Measurements from ENCODE around the gene UBE2E1. TPM values are rescaled to one million over a fixed set of nuclear protein-coding genes. Genes with fewer than 3 reads are reported as not detected.

UBE2E1 gene
- total and polyA plus RNA-seq, 9 donors = 60.3 to 95.4 (median 86.9) TPM

DNA sequence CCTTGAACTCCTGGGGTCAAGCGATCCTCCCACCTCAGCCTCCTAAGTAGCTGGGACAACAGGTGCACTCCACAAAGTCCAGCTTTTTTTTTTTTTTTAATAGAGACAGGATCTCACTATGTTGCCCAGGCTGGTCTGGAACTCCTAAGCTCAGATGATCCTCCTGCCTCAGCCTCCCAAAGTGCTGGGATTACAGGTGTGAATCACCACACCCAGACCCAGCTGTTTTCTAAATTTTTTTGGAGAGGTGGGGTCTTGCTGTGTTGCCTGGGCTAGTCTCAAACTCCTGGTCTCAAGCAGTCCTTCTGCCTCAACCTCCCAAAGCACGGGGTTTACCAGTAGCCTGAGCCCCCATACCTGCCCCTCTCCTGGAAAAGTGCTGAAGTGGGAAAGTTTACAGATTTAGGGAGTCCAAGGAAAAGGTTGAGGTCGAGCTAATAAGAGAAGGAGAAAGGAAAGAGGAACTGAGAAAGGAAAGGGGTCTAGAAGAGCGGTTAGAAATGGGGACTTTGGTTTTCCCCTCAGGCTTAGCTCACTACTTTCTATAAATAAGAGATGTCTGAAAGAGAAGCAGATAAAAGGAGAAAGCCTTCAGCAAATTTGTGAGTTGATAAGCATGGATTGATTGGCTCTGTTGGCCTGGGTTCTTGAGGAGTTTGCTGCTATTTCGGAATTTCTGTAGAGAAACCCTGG lies 23.6 kb downstream of the UBE2E1 start:
- Histone ChIP-seq H3K4me1 (ENCODE audit: control insufficient read depth, insufficient read depth, low read length) (no peaks in the 10 kb centered on the region), H3K27me3 (ENCODE audit: control insufficient read depth, insufficient read depth, low read length) (no peaks in the 10 kb centered on the region), H3K27ac (ENCODE audit: low read length) (no peak overlapping the region), H3K9me3 (replicated peaks; ENCODE audit: control insufficient read depth, low read depth, low read length) (no peaks in the 10 kb centered on the region), H3K4me3 (ENCODE audit: low read length) (no peak overlapping the region), H3K36me3 (ENCODE audit: control insufficient read depth, insufficient read depth, low read length) (no peaks in the 10 kb centered on the region)
- no peak for DNase-seq
- WGBS (ENCODE audit: insufficient coverage) = 100% methylated on average over 1 of the region's 5 CpGs

DNA sequence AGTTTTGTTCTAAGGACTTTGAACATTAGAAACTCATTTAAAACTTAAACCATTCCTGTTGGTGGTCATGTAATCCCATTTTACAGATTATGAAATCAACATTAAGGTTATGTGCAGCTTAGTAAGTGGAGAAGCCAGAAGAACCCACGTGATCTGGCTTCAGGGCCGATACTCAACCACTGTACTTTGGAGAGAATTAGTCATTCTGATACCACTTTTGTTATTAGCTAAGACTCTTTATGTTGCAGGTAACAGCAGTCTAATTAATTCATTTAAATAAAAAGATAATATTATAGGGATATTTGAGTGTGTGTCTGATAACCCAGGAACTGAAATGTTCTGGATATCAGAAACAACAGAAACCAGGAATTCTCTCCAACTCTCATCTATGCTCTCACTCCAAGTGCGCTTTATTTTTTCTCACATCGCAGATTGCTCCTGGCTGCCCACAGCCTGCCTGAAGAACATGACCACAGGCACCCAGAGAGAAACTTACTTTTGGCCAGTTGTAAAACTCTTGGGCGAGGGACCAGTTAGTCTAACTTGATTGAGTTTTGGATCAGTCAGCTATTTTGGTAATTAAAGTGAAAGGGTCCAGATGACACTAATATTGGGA lies 25.2 kb downstream of the UBE2E1 start:
- DNase-seq = no peak
- 86% methylated on average over 2 of the region's 5 CpGs for WGBS (ENCODE audit: insufficient coverage)
- H3K27me3 ChIP-seq (ENCODE audit: control insufficient read depth, insufficient read depth, low read length) = no peaks in the 10 kb centered on the region
- no peak overlapping the region for H3K4me3 ChIP-seq (ENCODE audit: low read length)
- H3K4me1 ChIP-seq (ENCODE audit: control insufficient read depth, insufficient read depth, low read length) = no peaks in the 10 kb centered on the region
- no peaks in the 10 kb centered on the region for H3K9me3 ChIP-seq (replicated peaks; ENCODE audit: control insufficient read depth, low read depth, low read length)
- no peaks in the 10 kb centered on the region for H3K36me3 ChIP-seq (ENCODE audit: control insufficient read depth, insufficient read depth, low read length)
- H3K27ac ChIP-seq (ENCODE audit: low read length) = no peak overlapping the region

DNA sequence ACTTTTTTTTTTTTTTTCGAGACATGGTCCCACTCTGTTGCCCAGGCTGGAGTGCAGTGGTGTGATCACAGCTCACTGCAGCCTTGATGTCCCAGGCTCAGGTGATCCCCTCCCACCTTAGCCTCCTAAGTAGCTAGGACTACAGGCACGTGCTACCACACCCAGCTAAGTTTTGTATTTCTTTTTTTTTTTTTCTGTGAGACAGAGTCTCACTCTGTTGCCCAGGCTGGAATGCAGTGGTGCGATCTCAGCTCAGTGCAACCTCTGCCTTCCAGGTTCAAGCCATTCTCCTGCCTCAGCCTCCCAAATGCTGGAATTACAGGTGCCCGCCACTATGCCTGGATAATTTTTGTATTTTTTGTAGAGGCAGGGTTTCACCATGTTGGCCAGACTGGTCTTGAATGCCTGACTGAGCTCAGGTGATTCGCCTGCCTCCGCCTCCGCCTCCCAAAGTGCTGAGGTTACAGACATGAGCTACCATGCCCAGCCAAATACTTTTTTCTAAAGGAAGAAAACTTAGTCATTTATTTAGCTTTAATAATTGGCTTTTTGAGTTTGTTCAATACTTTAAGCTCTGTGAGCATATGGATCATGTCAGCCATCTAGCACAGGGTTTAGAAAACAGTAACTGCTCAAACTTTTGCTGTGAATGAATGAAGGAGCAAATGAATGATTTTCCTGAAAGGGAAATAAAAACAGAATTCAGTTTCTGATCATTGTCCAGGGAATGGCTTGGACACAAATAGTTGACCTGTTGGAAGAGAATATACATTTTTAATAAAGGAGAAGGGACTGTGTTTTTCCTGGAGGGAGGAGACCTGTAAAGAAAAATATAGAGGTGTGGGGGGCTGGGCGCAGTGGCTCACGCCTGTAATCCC lies 26.0 kb downstream of the UBE2E1 start:
- no peak for DNase-seq
- no peaks in the 10 kb centered on the region for H3K9me3 ChIP-seq (replicated peaks; ENCODE audit: control insufficient read depth, low read depth, low read length)
- no peak overlapping the region for H3K4me3 ChIP-seq (ENCODE audit: low read length)
- WGBS (ENCODE audit: insufficient coverage) = 100% methylated on average over 4 of the region's 9 CpGs
- no peak overlapping the region for H3K27ac ChIP-seq (ENCODE audit: low read length)
- no peaks in the 10 kb centered on the region for H3K4me1 ChIP-seq (ENCODE audit: control insufficient read depth, insufficient read depth, low read length)
- H3K36me3 ChIP-seq (ENCODE audit: control insufficient read depth, insufficient read depth, low read length) = no peaks in the 10 kb centered on the region
- H3K27me3 ChIP-seq (ENCODE audit: control insufficient read depth, insufficient read depth, low read length) = no peaks in the 10 kb centered on the region

DNA sequence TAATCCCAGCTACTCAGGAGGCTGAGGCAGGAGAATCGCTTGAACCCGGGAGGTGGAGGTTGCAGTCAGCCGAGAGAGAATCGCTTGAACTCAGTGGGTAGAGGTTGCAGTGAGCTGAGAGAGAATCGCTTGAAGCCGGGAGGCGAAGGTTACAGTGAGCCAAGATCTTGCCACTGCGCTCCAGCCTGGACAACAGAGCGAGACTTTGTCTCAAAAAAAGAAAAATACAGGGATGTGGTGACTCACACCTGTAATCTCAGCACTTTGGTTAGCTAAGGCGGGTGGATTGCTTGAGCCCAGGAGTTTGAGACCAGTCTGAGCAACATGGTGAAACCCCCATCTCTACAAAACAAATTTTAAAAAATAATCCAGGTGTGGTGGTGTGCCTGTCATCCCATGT lies 26.8 kb downstream of the UBE2E1 start:
- no peaks in the 10 kb centered on the region for H3K27me3 ChIP-seq (ENCODE audit: control insufficient read depth, insufficient read depth, low read length)
- H3K27ac ChIP-seq (ENCODE audit: low read length) = no peak overlapping the region
- H3K9me3 ChIP-seq (replicated peaks; ENCODE audit: control insufficient read depth, low read depth, low read length) = no peaks in the 10 kb centered on the region
- DNase-seq = no peak
- no peak overlapping the region for H3K4me3 ChIP-seq (ENCODE audit: low read length)
- WGBS (ENCODE audit: insufficient coverage) = 98% methylated on average over 9 of the region's 10 CpGs
- no peaks in the 10 kb centered on the region for H3K36me3 ChIP-seq (ENCODE audit: control insufficient read depth, insufficient read depth, low read length)
- no peaks in the 10 kb centered on the region for H3K4me1 ChIP-seq (ENCODE audit: control insufficient read depth, insufficient read depth, low read length)

DNA sequence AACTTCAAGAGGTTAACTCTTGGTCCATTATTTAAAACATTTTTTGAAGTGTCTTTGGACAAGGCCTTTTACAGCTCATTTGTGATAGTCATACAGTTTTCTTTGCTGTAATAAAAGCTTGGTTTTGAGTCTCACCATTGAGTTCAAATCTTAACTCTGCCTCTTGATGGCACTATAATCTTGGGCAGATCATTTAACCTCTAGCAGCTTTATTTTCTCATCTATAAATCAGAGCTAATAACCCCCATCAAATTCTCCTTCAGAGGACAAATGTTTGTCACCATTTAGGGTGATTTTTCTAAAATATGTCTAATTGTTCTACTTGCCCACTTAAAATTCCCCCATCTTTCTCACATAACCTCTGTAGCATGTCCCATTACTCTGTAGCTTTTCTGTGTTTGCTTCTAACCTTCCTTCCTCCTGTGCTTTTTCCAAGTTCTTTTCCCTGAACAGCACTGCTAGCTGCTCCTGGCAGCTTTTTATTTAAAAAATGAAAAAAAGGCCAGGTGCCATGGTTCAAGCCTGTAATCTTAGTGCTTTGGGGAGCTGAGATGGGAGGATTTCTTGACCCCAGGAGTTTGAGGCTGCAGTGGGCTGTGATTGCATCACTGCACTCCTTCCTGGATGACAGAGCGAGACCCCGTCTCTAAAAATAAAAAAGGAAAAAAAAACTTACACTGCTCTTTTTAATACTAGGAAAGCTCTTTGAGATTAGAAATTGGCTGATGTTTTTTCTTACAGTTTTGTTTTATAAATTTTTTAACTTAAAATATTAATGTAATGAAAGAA lies 28.5 kb downstream of the UBE2E1 start:
- Histone ChIP-seq H3K4me3 (ENCODE audit: low read length) (no peak overlapping the region), H3K27me3 (ENCODE audit: control insufficient read depth, insufficient read depth, low read length) (no peaks in the 10 kb centered on the region), H3K36me3 (ENCODE audit: control insufficient read depth, insufficient read depth, low read length) (no peaks in the 10 kb centered on the region), H3K4me1 (ENCODE audit: control insufficient read depth, insufficient read depth, low read length) (no peaks in the 10 kb centered on the region), H3K9me3 (replicated peaks; ENCODE audit: control insufficient read depth, low read depth, low read length) (no peaks in the 10 kb centered on the region), H3K27ac (ENCODE audit: low read length) (no peak overlapping the region)
- no CpG with 5 or more reads among the region's 2 CpGs for WGBS (ENCODE audit: insufficient coverage)
- peak; percentile 30 for DNase-seq

DNA sequence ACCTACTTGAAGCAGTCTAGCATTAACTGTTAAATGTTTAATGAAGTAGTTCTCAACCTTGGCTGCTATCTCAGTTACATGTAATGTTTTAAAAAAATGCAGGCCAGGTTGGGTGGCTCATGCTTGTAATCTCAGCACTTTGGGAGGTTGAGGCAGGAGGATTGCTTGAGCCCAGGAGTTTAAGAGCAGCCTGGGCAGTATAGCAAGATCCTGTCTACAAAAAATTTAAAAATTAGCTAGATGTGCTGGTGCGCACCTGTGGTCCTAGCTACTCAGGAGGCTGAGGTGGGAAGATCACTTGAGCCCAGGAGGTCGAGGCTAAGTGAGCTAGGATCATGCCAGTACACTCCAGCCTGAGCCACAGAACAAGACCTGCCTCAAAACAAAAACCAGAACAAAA lies 29.3 kb downstream of the UBE2E1 start:
- H3K27me3 ChIP-seq (ENCODE audit: control insufficient read depth, insufficient read depth, low read length) = no peaks in the 10 kb centered on the region
- H3K4me1 ChIP-seq (ENCODE audit: control insufficient read depth, insufficient read depth, low read length) = no peaks in the 10 kb centered on the region
- H3K36me3 ChIP-seq (ENCODE audit: control insufficient read depth, insufficient read depth, low read length) = no peaks in the 10 kb centered on the region
- no peak for DNase-seq
- no peak overlapping the region for H3K27ac ChIP-seq (ENCODE audit: low read length)
- WGBS (ENCODE audit: insufficient coverage) = no CpG with 5 or more reads among the region's 2 CpGs
- no peaks in the 10 kb centered on the region for H3K9me3 ChIP-seq (replicated peaks; ENCODE audit: control insufficient read depth, low read depth, low read length)
- no peak overlapping the region for H3K4me3 ChIP-seq (ENCODE audit: low read length)

DNA sequence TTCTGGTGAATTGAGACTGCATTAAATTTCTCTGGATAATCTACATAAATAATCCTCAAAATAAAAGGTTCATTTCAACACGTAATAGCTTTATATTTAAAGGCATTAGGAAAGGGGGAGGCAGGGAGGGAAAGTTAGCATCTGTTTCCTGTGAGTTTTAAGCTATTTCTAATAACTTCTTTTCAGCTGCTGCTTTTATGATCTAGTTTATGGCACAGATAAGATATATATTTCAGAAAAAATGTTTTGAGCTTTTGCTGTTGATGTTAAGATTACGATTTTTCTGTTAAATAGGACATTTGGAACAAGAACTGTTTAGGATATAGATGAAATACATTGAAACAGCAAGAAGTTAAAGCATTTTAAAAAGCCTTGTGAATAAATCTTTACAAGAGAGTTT lies 30.0 kb downstream of the UBE2E1 start:
- WGBS (ENCODE audit: insufficient coverage) = no CpG with 5 or more reads among the region's 2 CpGs
- Histone ChIP-seq H3K27me3 (ENCODE audit: control insufficient read depth, insufficient read depth, low read length) (no peaks in the 10 kb centered on the region), H3K4me3 (ENCODE audit: low read length) (no peak overlapping the region), H3K4me1 (ENCODE audit: control insufficient read depth, insufficient read depth, low read length) (no peaks in the 10 kb centered on the region), H3K9me3 (replicated peaks; ENCODE audit: control insufficient read depth, low read depth, low read length) (no peaks in the 10 kb centered on the region), H3K36me3 (ENCODE audit: control insufficient read depth, insufficient read depth, low read length) (no peaks in the 10 kb centered on the region), H3K27ac (ENCODE audit: low read length) (no peak overlapping the region)
- DNase-seq = peak; percentile 22

DNA sequence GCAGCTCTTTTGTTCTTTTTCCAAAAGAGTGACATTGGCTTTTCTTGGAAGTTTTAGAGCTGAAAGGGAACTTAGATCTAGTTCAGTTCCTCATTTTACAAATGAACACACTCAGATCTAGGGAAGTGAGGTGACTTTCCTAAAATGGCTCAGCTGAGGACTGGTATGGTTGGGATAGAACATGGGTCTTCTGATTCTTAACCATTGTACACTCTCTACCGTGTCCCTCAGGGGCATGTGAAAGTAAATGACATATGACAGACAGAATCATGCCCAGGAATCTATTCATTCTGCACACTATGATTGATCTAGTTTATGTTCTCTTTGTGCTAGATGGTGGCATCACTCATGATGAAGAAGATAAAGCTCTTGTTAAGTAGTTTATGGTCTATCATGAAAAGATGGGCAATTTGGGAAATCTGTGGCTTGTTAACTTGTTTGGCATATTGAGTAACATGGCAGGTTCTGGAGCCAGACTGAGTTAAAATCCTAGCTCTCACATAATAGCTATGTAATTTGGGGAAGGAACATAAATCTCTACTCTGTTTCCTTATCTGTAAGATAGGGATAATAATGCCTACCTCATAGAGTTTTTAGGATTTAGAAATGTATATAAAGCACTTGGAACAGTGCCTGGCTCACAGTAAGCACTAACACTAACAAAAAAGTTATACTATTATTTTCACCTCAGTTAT lies 30.9 kb downstream of the UBE2E1 start:
- DNase-seq = peak; percentile 33
- H3K27me3 ChIP-seq (ENCODE audit: control insufficient read depth, insufficient read depth, low read length) = no peaks in the 10 kb centered on the region
- no peak overlapping the region for H3K4me3 ChIP-seq (ENCODE audit: low read length)
- no peak overlapping the region for H3K27ac ChIP-seq (ENCODE audit: low read length)
- H3K9me3 ChIP-seq (replicated peaks; ENCODE audit: control insufficient read depth, low read depth, low read length) = no peaks in the 10 kb centered on the region
- H3K36me3 ChIP-seq (ENCODE audit: control insufficient read depth, insufficient read depth, low read length) = no peaks in the 10 kb centered on the region
- H3K4me1 ChIP-seq (ENCODE audit: control insufficient read depth, insufficient read depth, low read length) = no peaks in the 10 kb centered on the region
- no CpG with 5 or more reads among the region's 1 CpG for WGBS (ENCODE audit: insufficient coverage)

DNA sequence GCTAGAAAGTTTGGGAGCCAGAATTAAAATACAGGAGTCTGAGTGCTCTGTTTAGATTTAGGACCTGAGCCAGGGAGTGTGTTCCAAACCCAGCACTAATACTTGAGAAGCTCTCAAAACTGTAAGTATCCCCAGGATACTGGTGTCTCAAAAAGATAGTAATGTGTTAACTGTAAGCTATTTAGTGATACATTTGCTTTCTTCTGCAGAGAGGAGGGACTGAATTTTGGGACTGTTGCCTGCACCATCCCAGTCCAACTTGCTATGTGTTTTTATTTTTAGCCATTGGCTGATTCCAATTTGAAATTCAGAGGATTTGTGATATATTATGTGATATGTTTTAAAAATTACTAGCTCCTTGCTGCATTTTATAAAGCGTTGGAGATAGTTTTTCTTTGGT lies 31.5 kb downstream of the UBE2E1 start:
- no CpG with 5 or more reads among the region's 1 CpG for WGBS (ENCODE audit: insufficient coverage)
- no peak overlapping the region for H3K4me3 ChIP-seq (ENCODE audit: low read length)
- no peaks in the 10 kb centered on the region for H3K27me3 ChIP-seq (ENCODE audit: control insufficient read depth, insufficient read depth, low read length)
- no peaks in the 10 kb centered on the region for H3K36me3 ChIP-seq (ENCODE audit: control insufficient read depth, insufficient read depth, low read length)
- no peaks in the 10 kb centered on the region for H3K4me1 ChIP-seq (ENCODE audit: control insufficient read depth, insufficient read depth, low read length)
- H3K27ac ChIP-seq (ENCODE audit: low read length) = no peak overlapping the region
- peak; percentile 69 for DNase-seq
- no peaks in the 10 kb centered on the region for H3K9me3 ChIP-seq (replicated peaks; ENCODE audit: control insufficient read depth, low read depth, low read length)
